B cell (primary cell): ENCODE data around the gene PKP1.

Source experiments
- EZH2 ChIP-seq: IDR thresholded peaks from 2 replicates; pipeline ENCODE4 v1.6.1; 2012; ENCODE audit warnings: borderline replicate concordance, low read depth, mild to moderate bottlenecking, moderate library complexity, low read length; ENCODE audit not compliant: insufficient read depth, poor library complexity, severe bottlenecking
- TF ChIP-seq, protein P1 (sequence below): fragments of 200-600 bp; IDR thresholded peaks from one replicate; pipeline ENCODE4 v1.8.0; 2022; ENCODE audit warnings: antibody characterized with exemption, mild to moderate bottlenecking

DNA sequence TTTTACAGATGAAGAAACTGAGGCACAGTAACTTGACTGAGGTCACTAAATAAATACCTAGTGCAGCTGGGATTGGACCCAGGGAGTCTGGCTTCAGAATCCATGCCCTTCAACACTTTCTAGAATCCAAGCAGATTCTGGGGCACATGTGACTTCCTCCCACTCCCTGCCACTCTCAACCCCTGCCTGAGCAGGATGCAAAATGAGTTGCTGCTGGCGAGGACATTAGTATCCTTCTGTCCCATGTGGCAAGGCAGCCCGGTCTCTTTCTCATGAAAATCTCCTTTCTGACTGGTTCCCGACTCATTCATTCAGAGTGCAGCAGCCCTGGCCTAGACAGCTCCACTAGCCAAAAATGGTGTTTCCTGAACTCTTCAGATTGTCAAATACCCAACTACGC lies 65.8 kb downstream of the PKP1 start:
- TF ChIP-seq, protein P1, sequence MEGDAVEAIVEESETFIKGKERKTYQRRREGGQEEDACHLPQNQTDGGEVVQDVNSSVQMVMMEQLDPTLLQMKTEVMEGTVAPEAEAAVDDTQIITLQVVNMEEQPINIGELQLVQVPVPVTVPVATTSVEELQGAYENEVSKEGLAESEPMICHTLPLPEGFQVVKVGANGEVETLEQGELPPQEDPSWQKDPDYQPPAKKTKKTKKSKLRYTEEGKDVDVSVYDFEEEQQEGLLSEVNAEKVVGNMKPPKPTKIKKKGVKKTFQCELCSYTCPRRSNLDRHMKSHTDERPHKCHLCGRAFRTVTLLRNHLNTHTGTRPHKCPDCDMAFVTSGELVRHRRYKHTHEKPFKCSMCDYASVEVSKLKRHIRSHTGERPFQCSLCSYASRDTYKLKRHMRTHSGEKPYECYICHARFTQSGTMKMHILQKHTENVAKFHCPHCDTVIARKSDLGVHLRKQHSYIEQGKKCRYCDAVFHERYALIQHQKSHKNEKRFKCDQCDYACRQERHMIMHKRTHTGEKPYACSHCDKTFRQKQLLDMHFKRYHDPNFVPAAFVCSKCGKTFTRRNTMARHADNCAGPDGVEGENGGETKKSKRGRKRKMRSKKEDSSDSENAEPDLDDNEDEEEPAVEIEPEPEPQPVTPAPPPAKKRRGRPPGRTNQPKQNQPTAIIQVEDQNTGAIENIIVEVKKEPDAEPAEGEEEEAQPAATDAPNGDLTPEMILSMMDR, result no peak
- no peak for TF ChIP-seq EZH2
